Stimulated activated naive CD4-positive, alpha-beta T cell (primary cell): ENCODE data around the gene TAF11L9.
"Not testable (repeated sequence)": the region's sequence is repeated elsewhere in the genome, so short reads cannot be mapped to it uniquely, and the experiment has no call there.

ENCODE experiments used
- DNase-seq, 6 experiments: peaks; one replicate each; lab custom pipeline; 2025; lab: John Stamatoyannopoulos, UW

Gene TAF11L9

DNA sequence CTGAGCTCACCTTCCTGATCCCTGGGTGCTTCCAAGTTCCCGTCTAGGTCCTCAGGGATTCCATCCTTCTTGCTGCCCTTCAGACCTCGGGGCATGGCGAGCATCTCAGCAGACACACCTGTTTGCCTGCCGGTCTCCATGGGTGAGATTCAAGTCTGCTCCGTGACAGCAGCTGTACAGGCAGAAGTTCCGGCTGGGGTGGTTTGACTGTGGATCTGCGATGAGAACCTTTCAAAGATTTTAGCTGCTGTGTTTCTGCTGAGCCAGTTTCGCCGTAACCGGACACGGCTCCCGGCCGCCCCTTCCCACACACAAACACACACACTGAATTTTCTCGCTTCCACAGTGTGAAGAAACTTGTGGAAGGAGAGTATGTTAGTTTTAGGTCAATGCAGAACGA lies at the start of gene TAF11L9:
TSS of gene TAF11L9 (minus strand) at position 140 of the 400 bp plus-strand sequence.
- DNase-seq, result not testable (repeated sequence)

GRCh38 chr5:17634160-17634559 lies 40.0 kb upstream of the TAF11L9 start, which contains the start of gene TAF11L14:
TSS of gene TAF11L14 (plus strand) at chr5:17634460.
- DNase-seq, result no peak

GRCh38 chr5:17631788-17632187 lies 37.6 kb upstream of the TAF11L9 start, which contains the start of gene TAF11L13:
TSS of gene TAF11L13 (plus strand) at chr5:17632088.
- not testable (repeated sequence) for DNase-seq

- DNase-seq, result no peak
Measured at GRCh38 chr5:17625686-17626085, 31.5 kb upstream of the TAF11L9 start.

- no peak for DNase-seq
Measured at GRCh38 chr5:17620627-17621026, 26.4 kb upstream of the TAF11L9 start.

DNA sequence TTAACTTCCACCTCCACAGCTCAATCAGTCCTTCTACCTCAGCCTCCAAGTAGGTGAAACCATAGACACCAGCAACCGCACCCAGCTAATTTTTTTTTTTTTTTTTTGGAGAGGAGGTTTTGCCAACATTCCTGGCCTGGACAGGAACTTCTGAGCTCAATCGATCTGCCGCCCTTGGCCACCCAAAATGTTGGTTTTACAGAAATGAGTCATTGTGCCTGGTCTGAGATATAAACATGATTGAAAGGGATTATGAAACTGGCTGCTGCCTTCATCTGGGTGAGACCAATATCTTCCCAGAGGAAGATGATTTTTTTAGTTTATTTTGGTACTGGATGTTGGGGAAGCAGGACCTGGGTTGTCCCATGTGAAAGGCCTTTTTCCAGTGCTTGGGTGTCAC lies 25.2 kb upstream of the TAF11L9 start:
- DNase-seq, result no peak

DNA sequence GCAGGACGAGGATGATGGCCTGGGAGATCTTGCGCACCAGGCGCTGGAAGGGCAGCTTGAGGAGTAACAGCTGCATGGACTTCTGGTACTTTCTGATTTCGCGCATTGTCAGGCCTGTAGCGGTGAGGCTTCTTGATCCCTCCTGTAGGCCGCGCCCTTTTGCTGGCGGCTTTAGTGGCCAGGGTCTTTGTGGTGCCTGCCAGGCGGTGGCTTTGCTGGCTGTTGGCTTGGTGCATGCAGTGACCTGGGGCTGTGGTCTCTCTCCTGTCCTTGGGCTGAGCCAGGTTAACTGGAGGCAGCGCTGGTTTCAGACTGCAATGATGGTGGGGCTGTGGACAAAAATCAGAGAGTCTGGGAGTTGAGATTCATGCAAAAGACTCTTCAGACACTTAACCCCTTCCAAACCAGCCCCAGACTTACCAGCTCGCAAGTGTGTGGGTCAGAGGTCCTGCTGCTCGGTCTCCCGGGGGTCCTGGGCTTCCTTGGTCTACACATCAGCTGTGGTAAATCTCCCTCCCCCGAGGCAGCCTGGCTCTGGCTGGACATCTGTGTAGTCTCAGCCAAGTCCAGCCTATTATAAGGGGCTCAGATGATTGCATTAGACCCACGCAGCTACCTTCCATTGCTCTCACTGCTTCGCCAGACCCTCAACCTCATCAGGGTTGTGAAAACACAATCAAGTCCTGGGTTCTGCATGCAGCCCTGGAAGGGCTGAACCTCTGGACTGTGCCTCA lies 20.8 kb upstream of the TAF11L9 start:
- DNase-seq, result no peak

GRCh38 chr5:17610092-17610491 lies 15.9 kb upstream of the TAF11L9 start, which contains the start of gene TAF11L12:
TSS of gene TAF11L12 (plus strand) at chr5:17610392.
- DNase-seq, result not testable (repeated sequence)

DNA sequence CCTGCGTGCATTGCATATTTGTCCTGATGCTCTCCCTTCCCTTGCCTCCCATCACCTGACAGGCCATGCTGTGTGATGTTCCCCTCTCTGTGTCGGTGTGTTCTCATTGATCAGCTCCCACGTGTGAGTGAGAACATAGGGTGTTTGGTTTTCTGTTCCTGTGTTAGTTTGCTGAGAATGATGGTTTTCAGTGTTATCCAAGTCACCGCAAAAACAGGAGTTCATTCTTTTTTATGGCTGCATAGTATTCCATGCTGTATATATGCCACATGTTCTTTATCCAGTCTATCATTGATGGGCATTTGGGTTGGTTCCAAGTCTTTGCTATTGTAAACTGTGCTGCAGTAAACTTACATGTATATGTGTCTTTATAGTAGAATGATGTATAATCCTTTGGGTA lies 13.3 kb upstream of the TAF11L9 start:
- DNase-seq, result not testable (repeated sequence)

- DNase-seq, result no peak
Measured at GRCh38 chr5:17604951-17605350, 10.8 kb upstream of the TAF11L9 start.

- DNase-seq, result not testable (repeated sequence)
Measured at GRCh38 chr5:17603880-17604279, 9.7 kb upstream of the TAF11L9 start, which contains the start of gene TAF11L11. TSS of gene TAF11L11 (plus strand) at chr5:17604183.

DNA sequence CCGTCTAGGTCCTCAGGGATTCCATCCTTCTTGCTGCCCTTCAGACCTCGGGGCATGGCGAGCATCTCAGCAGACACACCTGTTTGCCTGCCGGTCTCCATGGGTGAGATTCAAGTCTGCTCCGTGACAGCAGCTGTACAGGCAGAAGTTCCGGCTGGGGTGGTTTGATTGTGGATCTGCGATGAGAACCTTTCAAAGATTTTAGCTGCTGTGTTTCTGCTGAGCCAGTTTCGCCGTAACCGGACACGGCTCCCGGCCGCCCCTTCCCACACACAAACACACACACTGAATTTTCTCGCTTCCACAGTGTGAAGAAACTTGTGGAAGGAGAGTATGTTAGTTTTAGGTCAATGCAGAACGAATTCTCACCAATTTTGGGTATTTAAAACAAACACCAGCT lies 3.5 kb upstream of the TAF11L9 start, which contains the start of gene TAF11L10:
TSS of gene TAF11L10 (minus strand) at position 101 of the 400 bp plus-strand sequence.
- DNase-seq, result not testable (repeated sequence)

- DNase-seq, result not testable (repeated sequence)
Measured at GRCh38 chr5:17590860-17591259, 3.3 kb downstream of the TAF11L9 start, which contains the start of gene TAF11L8. TSS of gene TAF11L8 (minus strand) at chr5:17590960.

DNA sequence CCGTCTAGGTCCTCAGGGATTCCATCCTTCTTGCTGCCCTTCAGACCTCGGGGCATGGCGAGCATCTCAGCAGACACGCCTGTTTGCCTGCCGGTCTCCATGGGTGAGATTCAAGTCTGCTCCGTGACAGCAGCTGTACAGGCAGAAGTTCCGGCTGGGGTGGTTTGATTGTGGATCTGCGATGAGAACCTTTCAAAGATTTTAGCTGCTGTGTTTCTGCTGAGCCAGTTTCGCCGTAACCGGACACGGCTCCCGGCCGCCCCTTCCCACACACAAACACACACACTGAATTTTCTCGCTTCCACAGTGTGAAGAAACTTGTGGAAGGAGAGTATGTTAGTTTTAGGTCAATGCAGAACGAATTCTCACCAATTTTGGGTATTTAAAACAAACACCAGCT lies 8.5 kb downstream of the TAF11L9 start, which contains the start of gene TAF11L7:
TSS of gene TAF11L7 (minus strand) at position 101 of the 400 bp plus-strand sequence.
- DNase-seq, result not testable (repeated sequence)
